Stomach (tissue), 4 donors: ENCODE measurements around the gene TMEM41B.

Source experiments
- EP300 ChIP-seq: sonication (generic); formaldehyde crosslinking; IDR thresholded peaks from one replicate; pipeline ENCODE4 v1.6.1; 2017; ENCODE audit warnings: antibody characterized with exemption
- POLR2AphosphoS5 ChIP-seq, 3 donors: sonication (generic); formaldehyde crosslinking; IDR thresholded peaks; one replicate each; pipeline ENCODE4 v1.6.1; 2016; ENCODE audit warnings: antibody characterized with exemption in 3 of 3

GRCh38 chr11:9362393-9362863 lies 48.0 kb upstream of the TMEM41B start:
- TF ChIP-seq POLR2AphosphoS5 (IDR thresholded peaks at IDR 0.05): no peak
- TF ChIP-seq EP300: no peak
